ACHN (cell line): ENCODE results near the gene WWOX.

Experiments used
- DNase-seq: peaks from one replicate; pipeline ENCODE4 v3.0.0-alpha.2; 2015
- in situ Hi-C: cut with HindIII; loops from 2 replicates; pipeline ENCODE4 v1.10.0; 2017; ENCODE audit warnings: low sequenced_read_pairs, low pct_ligation_motif_present, low pct_unique_long_range_greater_than_20kb

WWOX gene

GRCh38 chr16:78303946-78304345 lies 204.5 kb downstream of the WWOX start:
- in situ Hi-C loops: no loop called here
- DNase-seq: no peak

GRCh38 chr16:78306361-78306760 lies 206.9 kb downstream of the WWOX start:
- in situ Hi-C loops: no loop called here
- DNase-seq: no peak

GRCh38 chr16:78307824-78308528 lies 208.5 kb downstream of the WWOX start:
- in situ Hi-C loops: no loop called here

GRCh38 chr16:78309763-78310162 lies 210.3 kb downstream of the WWOX start:
- DNase-seq: no peak
- in situ Hi-C loops: no loop called here

More at GRCh38 chr16:78307824-78308528, 208.5 kb downstream of the WWOX start:
- DNase-seq: no peak

- no peak for DNase-seq
- in situ Hi-C loops: no loop called here
These were observed 210.7 kb downstream of the WWOX start for GRCh38 chr16:78310196-78310595.

- in situ Hi-C loops: no loop called here
These were observed 211.6 kb downstream of the WWOX start for GRCh38 chr16:78310990-78311561.

GRCh38 chr16:78311831-78312230 lies 212.4 kb downstream of the WWOX start:
- in situ Hi-C loops: no loop called here
- DNase-seq: no peak

More at GRCh38 chr16:78310990-78311561, 211.6 kb downstream of the WWOX start:
- DNase-seq: no peak

- in situ Hi-C loops: no loop called here
- DNase-seq: no peak
These were observed 218.2 kb downstream of the WWOX start for GRCh38 chr16:78317564-78318240.

GRCh38 chr16:78321620-78322360 lies 222.3 kb downstream of the WWOX start:
- DNase-seq: no peak
- in situ Hi-C loops: no loop called here

- no peak for DNase-seq
- in situ Hi-C loops: no loop called here
These were observed 223.9 kb downstream of the WWOX start for GRCh38 chr16:78323315-78323714.

- in situ Hi-C loops: no loop called here
- DNase-seq: no peak
These were observed 225.3 kb downstream of the WWOX start for GRCh38 chr16:78324649-78325285.

- in situ Hi-C loops: no loop called here
- peak; percentile 0 for DNase-seq
These were observed 226.3 kb downstream of the WWOX start for GRCh38 chr16:78325468-78326352.

- in situ Hi-C loops: no loop called here
- no peak for DNase-seq
These were observed 227.3 kb downstream of the WWOX start for GRCh38 chr16:78326731-78327130.

GRCh38 chr16:78331731-78332130 lies 232.3 kb downstream of the WWOX start:
- no peak for DNase-seq
- in situ Hi-C loops: no loop called here

- in situ Hi-C loops: no loop called here
- no peak for DNase-seq
These were observed 234.4 kb downstream of the WWOX start for GRCh38 chr16:78333808-78334207.

- no peak for DNase-seq
- in situ Hi-C loops: no loop called here
These were observed 241.1 kb downstream of the WWOX start for GRCh38 chr16:78340590-78340989.

GRCh38 chr16:78348068-78348467 lies 248.6 kb downstream of the WWOX start:
- in situ Hi-C loops: no loop called here
- DNase-seq: no peak

- DNase-seq: no peak
- in situ Hi-C loops: no loop called here
These were observed 249.4 kb downstream of the WWOX start for GRCh38 chr16:78348886-78349285.
